PC-3 (cell line): Measurements from ENCODE around the gene CHURC1. TPM values are rescaled to one million over a fixed set of nuclear protein-coding genes. Genes with fewer than 3 reads are reported as not detected.

Source experiments
- ATAC-seq: fragments of 200-7000 bp; cut with Tn5 transposase; 2 replicates; pipeline ENCODE4 v1.9.1; 2020; ENCODE audit warnings: mild to moderate bottlenecking, moderate library complexity
- BruUV-seq: library from RNA; stranded (reverse); fragments of 400-500 nt; replicated peaks from 2 replicates; lab custom pipeline; 2021; lab: Mats Ljungman, UMichigan
- CTCF ChIA-PET: fragments of 300-600 bp; sonication (Branson Sonifier 250); formaldehyde crosslinking; loops from one replicate; lab custom pipeline; 2022; ENCODE audit warnings: antibody characterized with exemption; lab: Charles Lee
- POLR2A ChIA-PET: fragments of 300-600 bp; sonication (Branson Sonifier 250); formaldehyde crosslinking; loops from one replicate; lab custom pipeline; 2022; ENCODE audit warnings: antibody characterized with exemption; ENCODE audit not compliant: unreplicated experiment; lab: Charles Lee
- DNase-seq: peaks from one replicate; pipeline ENCODE4 v3.0.0-alpha.2; 2015
- H2AFZ ChIP-seq: fragments of 300-600 bp; sonication (generic); 2 replicates; pipeline ENCODE4 v1.6.0; 2016; ENCODE audit warnings: antibody characterized with exemption, low read length
- H3F3A ChIP-seq: fragments of 300-600 bp; sonication (generic); one replicate; pipeline ENCODE4 v1.6.0; 2017; ENCODE audit warnings: antibody characterized with exemption, low read length, control low read depth, mild to moderate bottlenecking; ENCODE audit not compliant: unreplicated experiment
- H3K27ac ChIP-seq: fragments of 300-600 bp; sonication (generic); 2 replicates; pipeline ENCODE4 v1.5.1; 2016; ENCODE audit warnings: mild to moderate bottlenecking, low read length
- H3K27me3 ChIP-seq: fragments of 300-600 bp; sonication (generic); 2 replicates; pipeline ENCODE4 v1.6.1; 2016; ENCODE audit warnings: low read length, mixed read lengths
- H3K36me3 ChIP-seq: fragments of 300-600 bp; sonication (generic); 2 replicates; pipeline ENCODE4 v1.6.1; 2016; ENCODE audit warnings: low read depth, mixed run types, low read length, mixed read lengths
- H3K4me1 ChIP-seq: fragments of 300-600 bp; sonication (generic); 2 replicates; pipeline ENCODE4 v1.5.1; 2016; ENCODE audit warnings: low read length; ENCODE audit not compliant: insufficient read depth
- H3K4me2 ChIP-seq: fragments of 300-600 bp; sonication (generic); 2 replicates; pipeline ENCODE4 v1.6.0; 2016; ENCODE audit warnings: low read length
- H3K4me3 ChIP-seq: fragments of 300-600 bp; sonication (generic); 2 replicates; pipeline ENCODE4 v1.5.1; 2016; ENCODE audit warnings: mild to moderate bottlenecking, low read length, mixed read lengths
- H3K79me2 ChIP-seq: fragments of 300-600 bp; sonication (generic); 2 replicates; pipeline ENCODE4 v1.6.1; 2017; ENCODE audit warnings: low read length, mixed read lengths
- H3K9ac ChIP-seq: fragments of 300-600 bp; sonication (generic); 2 replicates; pipeline ENCODE4 v1.6.0; 2016; ENCODE audit warnings: mild to moderate bottlenecking, low read length
- H3K9me2 ChIP-seq: fragments of 300-600 bp; sonication (generic); replicated peaks from 2 replicates; pipeline ENCODE4 v1.6.1; 2016; ENCODE audit warnings: mixed run types, low read length, mixed read lengths
- H3K9me3 ChIP-seq: fragments of 300-600 bp; sonication (generic); 2 replicates; pipeline ENCODE4 v1.6.1; 2016; ENCODE audit warnings: low read length, mixed read lengths
- H4K20me1 ChIP-seq: fragments of 300-600 bp; sonication (generic); 2 replicates; pipeline ENCODE4 v1.6.1; 2016; ENCODE audit warnings: low read length, mixed read lengths
- EZH2 ChIP-seq: fragments of 300-600 bp; sonication (generic); IDR thresholded peaks from one replicate; pipeline ENCODE4 v1.6.1; 2017; ENCODE audit warnings: antibody characterized with exemption, mild to moderate bottlenecking, low read length; ENCODE audit not compliant: unreplicated experiment
- EZH2phosphoT487 ChIP-seq: fragments of 300-600 bp; sonication (generic); IDR thresholded peaks from 2 replicates; pipeline ENCODE4 v1.6.1; 2018; ENCODE audit warnings: mild to moderate bottlenecking, antibody characterized with exemption, low read length, borderline replicate concordance
- intact Hi-C: fragments of 100-400 bp; cut with micrococcal nuclease; formaldehyde crosslinking; loops from 2 replicates; pipeline ENCODE4 v1.9.0; 2023
- total RNA-seq: library from RNA; depleted of rRNA; stranded (reverse); fragments of >200 nt; gene quantifications from 2 replicates; pipeline ENCODE4 v1.2.3, GENCODE V29; 2014
- TF ChIP-seq, protein P1 (sequence below): fragments of 300-600 bp; sonication (generic); conservative IDR thresholded peaks from 2 replicates; pipeline ENCODE4 v1.5.1; 2017; ENCODE audit warnings: antibody characterized with exemption, low read depth, mild to moderate bottlenecking, low read length

The CHURC1 gene
- total RNA-seq, 1 experiment from 2014 or later = 50.3 TPM

GRCh38 chr14:64954491-64955240 is 40.4 kb downstream of the CHURC1 start:
- Histone ChIP-seq H3K36me3 (no peaks in the 10 kb centered on the region), H4K20me1 (no peaks in the 10 kb centered on the region), H3K4me1 (no peaks in the 10 kb centered on the region), H3K4me3 (no peak overlapping the region), H3F3A (no peaks in the 10 kb centered on the region), H3K9ac (no peak overlapping the region), H3K9me3 (no peaks in the 10 kb centered on the region), H3K79me2 (no peaks in the 10 kb centered on the region), H3K9me2 (no peaks in the 10 kb centered on the region), H2AFZ (no peak overlapping the region), H3K27ac (no peak overlapping the region), H3K27me3 (no peaks in the 10 kb centered on the region), H3K4me2 (no peak overlapping the region)
- CTCF ChIA-PET = no interaction called here
- no TSS peak for BruUV-seq
- no peak for TF ChIP-seq EZH2
- ATAC-seq (no peak), DNase-seq (no peak)
- intact Hi-C loops = no loop called here
- POLR2A ChIA-PET = no interaction called here

DNA sequence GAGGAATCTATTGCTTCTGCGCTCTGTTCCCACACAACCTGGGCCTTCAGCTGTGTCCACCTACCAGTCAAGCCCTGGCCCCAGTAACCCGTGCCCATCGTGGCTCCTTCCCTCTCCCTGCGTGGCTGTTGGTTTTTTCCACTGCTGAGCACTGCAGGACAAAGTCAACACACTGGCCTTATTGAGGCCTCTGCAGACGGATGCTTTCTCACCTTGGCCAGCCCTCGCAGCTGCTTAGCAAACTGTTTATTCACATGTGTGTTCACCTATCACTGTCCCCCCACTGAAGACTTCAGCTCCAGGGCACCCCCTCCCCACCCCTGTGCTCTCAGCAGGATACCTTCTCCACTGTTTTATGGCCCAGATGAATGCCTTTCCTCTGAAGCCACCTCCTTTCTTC is 41.0 kb downstream of the CHURC1 start:
- intact Hi-C loops = no loop called here
- Histone ChIP-seq H3K9ac (no peak overlapping the region), H3K4me3 (no peak overlapping the region), H3K79me2 (no peaks in the 10 kb centered on the region), H3F3A (no peaks in the 10 kb centered on the region), H2AFZ (no peak overlapping the region), H3K4me1 (no peaks in the 10 kb centered on the region), H3K4me2 (no peak overlapping the region), H3K9me3 (no peaks in the 10 kb centered on the region), H3K27me3 (no peaks in the 10 kb centered on the region), H4K20me1 (no peaks in the 10 kb centered on the region), H3K36me3 (no peaks in the 10 kb centered on the region), H3K27ac (no peak overlapping the region), H3K9me2 (no peaks in the 10 kb centered on the region)
- POLR2A ChIA-PET = no interaction called here
- BruUV-seq = no TSS peak
- DNase-seq = no peak
- no peak for ATAC-seq
- CTCF ChIA-PET = no interaction called here
- TF ChIP-seq EZH2 (no peak), EZH2phosphoT487 (no peak)
- TF ChIP-seq, protein P1, sequence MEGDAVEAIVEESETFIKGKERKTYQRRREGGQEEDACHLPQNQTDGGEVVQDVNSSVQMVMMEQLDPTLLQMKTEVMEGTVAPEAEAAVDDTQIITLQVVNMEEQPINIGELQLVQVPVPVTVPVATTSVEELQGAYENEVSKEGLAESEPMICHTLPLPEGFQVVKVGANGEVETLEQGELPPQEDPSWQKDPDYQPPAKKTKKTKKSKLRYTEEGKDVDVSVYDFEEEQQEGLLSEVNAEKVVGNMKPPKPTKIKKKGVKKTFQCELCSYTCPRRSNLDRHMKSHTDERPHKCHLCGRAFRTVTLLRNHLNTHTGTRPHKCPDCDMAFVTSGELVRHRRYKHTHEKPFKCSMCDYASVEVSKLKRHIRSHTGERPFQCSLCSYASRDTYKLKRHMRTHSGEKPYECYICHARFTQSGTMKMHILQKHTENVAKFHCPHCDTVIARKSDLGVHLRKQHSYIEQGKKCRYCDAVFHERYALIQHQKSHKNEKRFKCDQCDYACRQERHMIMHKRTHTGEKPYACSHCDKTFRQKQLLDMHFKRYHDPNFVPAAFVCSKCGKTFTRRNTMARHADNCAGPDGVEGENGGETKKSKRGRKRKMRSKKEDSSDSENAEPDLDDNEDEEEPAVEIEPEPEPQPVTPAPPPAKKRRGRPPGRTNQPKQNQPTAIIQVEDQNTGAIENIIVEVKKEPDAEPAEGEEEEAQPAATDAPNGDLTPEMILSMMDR = no peak

DNA sequence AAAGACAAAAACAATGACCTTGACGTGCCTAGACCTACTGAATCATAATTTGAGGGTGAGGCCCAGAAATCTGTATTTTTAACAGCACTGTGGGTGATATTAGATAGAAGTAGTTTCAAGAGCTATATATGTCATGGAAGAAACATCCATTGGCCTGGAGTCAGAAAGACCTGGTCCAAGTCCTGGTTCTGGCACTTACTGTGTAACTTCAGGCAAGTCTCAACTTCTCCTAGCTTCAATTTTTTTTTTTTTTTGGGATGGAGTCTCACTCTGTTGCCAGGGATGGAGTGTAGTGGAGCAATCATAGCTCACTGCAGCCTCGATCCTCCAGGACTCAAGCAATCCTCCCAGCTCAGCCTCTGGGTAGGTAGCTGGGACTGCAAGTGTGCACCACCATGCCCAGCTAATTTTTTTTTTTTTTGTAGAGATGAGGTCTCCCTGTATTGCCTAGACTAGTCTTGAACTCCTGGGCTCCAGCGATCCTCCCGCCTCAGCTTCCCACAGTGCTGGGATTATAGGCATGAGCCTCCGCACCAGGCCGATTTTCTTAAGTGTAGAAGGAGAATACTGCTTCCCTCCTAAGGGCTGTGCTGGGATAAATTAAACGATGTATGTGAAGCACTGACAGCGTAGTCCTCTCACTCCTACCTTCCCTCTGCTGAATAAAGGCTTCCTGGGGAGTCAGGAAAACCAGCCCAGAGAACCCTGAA is 42.6 kb downstream of the CHURC1 start:
- H3K79me2 ChIP-seq = no peaks in the 10 kb centered on the region
- H3K9ac ChIP-seq = no peak overlapping the region
- ChIA-PET POLR2A (no interaction called here), CTCF (no interaction called here)
- H3K4me1 ChIP-seq = no peaks in the 10 kb centered on the region
- BruUV-seq = no TSS peak
- intact Hi-C loops = no loop called here
- no peak overlapping the region for H3K4me2 ChIP-seq
- H2AFZ ChIP-seq = no peak overlapping the region
- no peak for TF ChIP-seq EZH2
- no peak for TF ChIP-seq EZH2phosphoT487
- TF ChIP-seq, protein P1 = no peak
- no peak for ATAC-seq
- no peaks in the 10 kb centered on the region for H3K9me2 ChIP-seq
- no peak overlapping the region for H3K27ac ChIP-seq
- no peaks in the 10 kb centered on the region for H3F3A ChIP-seq
- no peak overlapping the region for H3K4me3 ChIP-seq
- H4K20me1 ChIP-seq = no peaks in the 10 kb centered on the region
- no peaks in the 10 kb centered on the region for H3K9me3 ChIP-seq
- no peak for DNase-seq
- no peaks in the 10 kb centered on the region for H3K27me3 ChIP-seq
- H3K36me3 ChIP-seq = no peaks in the 10 kb centered on the region
